Sigmoid colon (tissue), 7 donors: Measurements from ENCODE around the gene TIAM1. TPM values are rescaled to one million over a fixed set of nuclear protein-coding genes. Genes with fewer than 3 reads are reported as not detected.

Source experiments
- DNase-seq: peaks from one replicate; pipeline ENCODE4 v3.0.0-alpha.2; 2019
- H3K27ac ChIP-seq, 4 donors: fragments of 200-600 bp; sonication (generic); one replicate each; pipeline ENCODE4 v1.5.1; 2016 to 2019; ENCODE audit warnings: mild to moderate bottlenecking in 1 of 4
- H3K27me3 ChIP-seq, 3 donors: fragments of 200-600 bp; sonication (generic); one replicate each; pipeline ENCODE4 v1.5.1; 2019; ENCODE audit warnings: mild to moderate bottlenecking in 1 of 3
- H3K36me3 ChIP-seq, 4 donors: fragments of 200-600 bp; sonication (generic); one replicate each; pipeline ENCODE4 v1.5.1; 2016 to 2019
- H3K4me1 ChIP-seq, 4 donors: fragments of 200-600 bp; sonication (generic); one replicate each; pipeline ENCODE4 v1.5.1; 2017 to 2019
- H3K4me3 ChIP-seq, 4 donors: fragments of 200-600 bp; sonication (generic); one replicate each; pipeline ENCODE4 v1.5.1; 2017 to 2019; ENCODE audit warnings: mild to moderate bottlenecking in 2 of 4, moderate library complexity in 1 of 4
- H3K9me3 ChIP-seq, 4 donors: fragments of 200-600 bp in 3 of 4; sonication (generic) in 3 of 4; one replicate each; pipeline versions ENCODE4 v1.5.1 to v1.6.1; 2013 to 2019
- CTCF ChIP-seq, 4 experiments: fragments of 450-650 bp in 3 of 4; fragments of 200-600 bp in 1 of 4; IDR thresholded peaks; one replicate each; pipeline ENCODE4 v1.5.1; 2016 to 2019; ENCODE audit warnings: antibody characterized with exemption in 4 of 4, mild to moderate bottlenecking in 3 of 4, moderate library complexity in 2 of 4
- EP300 ChIP-seq, 4 donors: sonication (generic); formaldehyde crosslinking; IDR thresholded peaks; one replicate each; pipeline ENCODE4 v1.6.1; 2017; ENCODE audit warnings: antibody characterized with exemption in 4 of 4
- POLR2A ChIP-seq, 2 donors: fragments of 450-650 bp; IDR thresholded peaks; one replicate each; pipeline ENCODE4 v1.6.1; 2016; ENCODE audit warnings: antibody characterized with exemption in 2 of 2, mild to moderate bottlenecking in 2 of 2, moderate library complexity in 2 of 2
- POLR2AphosphoS5 ChIP-seq, 4 donors: sonication (generic); formaldehyde crosslinking; IDR thresholded peaks; one replicate each; pipeline ENCODE4 v1.6.1; 2017; ENCODE audit warnings: antibody characterized with exemption in 4 of 4
- WGBS, 2 donors: extraction: QIAGEN DNeasy Blood & Tissue Kit; methylation state at CpG; one replicate each; pipeline ENCODE4 v1.1.7; 2013; 5-methylcytosine and 5-hydroxymethylcytosine counted together
- intact Hi-C: fragments of 100-400 bp; cut with DNase I; formaldehyde crosslinking; loops from one replicate; pipeline ENCODE4 v1.15.1; 2023
- polyA plus RNA-seq, 3 donors: library from polyadenylated mRNA; stranded (reverse); fragments of 200-250 nt; gene quantifications; one replicate each; pipeline ENCODE4 v1.2.3, GENCODE V29; 2013
- total RNA-seq, 4 donors: library from RNA; depleted of rRNA; stranded (reverse); fragments of >200 nt; gene quantifications; one replicate each; pipeline ENCODE4 v1.1.0, GENCODE V29; 2016
- donor health status: healthy with polysubstance abuse.
- donor health status: Bipolar disorder and iron deficiency.
- donor health status: healthy.

TIAM1 gene
- total and polyA plus RNA-seq, 7 donors, result 1.2 to 20.5 (median 8.6) TPM

DNA sequence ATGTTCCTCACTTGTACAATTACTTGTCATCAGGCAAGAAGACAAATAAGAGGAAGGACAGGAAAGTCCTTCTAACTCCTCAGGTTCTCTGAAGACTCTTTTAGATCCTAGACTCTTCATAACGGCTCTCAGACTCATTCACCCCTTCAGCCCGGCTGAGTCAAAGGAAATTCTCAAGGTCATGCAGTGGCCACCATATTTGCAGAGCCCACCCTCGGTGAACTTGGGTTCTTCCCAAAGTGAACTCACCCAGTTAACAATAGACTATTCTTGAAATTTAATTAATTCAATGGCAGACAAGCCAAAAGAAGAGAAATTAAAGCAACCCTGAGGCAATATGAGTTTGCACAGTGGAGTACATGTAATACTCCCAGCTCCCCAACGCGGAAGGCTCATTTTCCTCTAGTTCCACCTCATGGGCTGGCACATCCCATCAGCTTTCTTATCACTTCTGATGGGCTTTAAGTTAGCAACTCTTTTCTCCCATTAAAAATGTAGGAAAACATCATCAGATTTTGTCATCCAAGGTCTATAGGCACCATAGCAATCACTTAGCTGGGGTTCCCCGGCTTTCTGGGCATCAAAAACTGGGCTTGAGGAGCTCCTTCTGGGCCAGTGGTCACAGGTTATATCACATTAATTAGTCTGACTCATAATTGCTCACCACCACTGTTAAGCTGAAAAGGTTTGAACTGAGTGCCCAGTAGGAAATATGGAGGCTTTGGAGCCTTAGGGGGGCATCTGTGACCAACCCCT is 27.8 kb upstream of the TIAM1 start:
- no peaks in the 10 kb centered on the region for H3K27me3 ChIP-seq
- H3K27ac ChIP-seq, result no peak overlapping the region
- WGBS, 2 donors, result 86 to 91% methylated on average over 6 of the region's 6 CpGs
- no peaks in the 10 kb centered on the region for H3K9me3 ChIP-seq
- no peak overlapping the region for H3K4me3 ChIP-seq
- intact Hi-C loops, result no loop called here
- no peaks in the 10 kb centered on the region for H3K4me1 ChIP-seq
- TF ChIP-seq POLR2AphosphoS5 (IDR thresholded peaks at IDR 0.05), result no peak
- TF ChIP-seq CTCF (IDR thresholded peaks at IDR 0.05), result no peak
- TF ChIP-seq POLR2A (IDR thresholded peaks at IDR 0.05), result no peak
- TF ChIP-seq EP300 (IDR thresholded peaks at IDR 0.05), result no peak
- H3K36me3 ChIP-seq, result no peaks in the 10 kb centered on the region
- no peak for DNase-seq

DNA sequence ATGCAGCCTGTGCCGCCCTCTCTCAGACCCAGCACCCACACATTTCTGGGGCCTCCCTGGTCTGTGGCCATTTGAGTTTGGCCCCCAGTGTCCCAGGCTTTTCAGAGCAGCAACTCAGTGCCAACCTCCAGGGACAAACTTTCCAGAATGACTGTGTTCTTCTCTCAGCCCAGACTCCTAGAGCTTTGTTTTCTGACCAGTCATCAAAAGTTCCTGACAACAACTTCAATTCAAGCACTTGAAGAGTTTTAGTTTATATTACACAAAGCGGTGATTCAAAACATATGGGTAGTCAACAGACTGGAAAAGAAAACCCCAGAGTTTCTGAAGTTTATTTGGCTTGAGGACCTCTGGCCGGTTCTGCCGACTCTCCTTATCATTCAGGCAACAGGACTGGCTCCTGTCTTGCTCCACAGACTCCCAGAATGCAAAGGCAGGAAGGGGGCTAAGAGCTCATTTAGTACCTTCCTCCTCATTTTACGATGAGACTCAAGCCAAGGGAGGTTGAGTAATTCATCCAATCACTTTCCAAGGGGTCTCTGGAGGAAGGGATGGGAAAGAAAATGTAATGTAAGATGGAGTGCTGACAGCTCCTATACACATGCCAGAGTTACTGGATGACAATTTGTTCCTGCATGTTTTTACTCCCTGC is 27.0 kb upstream of the TIAM1 start:
- no peak for TF ChIP-seq EP300 (IDR thresholded peaks at IDR 0.05)
- TF ChIP-seq POLR2A (IDR thresholded peaks at IDR 0.05), result no peak
- TF ChIP-seq CTCF (IDR thresholded peaks at IDR 0.05), result no peak
- TF ChIP-seq POLR2AphosphoS5 (IDR thresholded peaks at IDR 0.05), result no peak
- H3K27ac ChIP-seq, result no peak overlapping the region
- intact Hi-C loops, result no loop called here
- no peaks in the 10 kb centered on the region for H3K27me3 ChIP-seq
- H3K36me3 ChIP-seq, result no peaks in the 10 kb centered on the region
- DNase-seq, result no peak
- no peaks in the 10 kb centered on the region for H3K9me3 ChIP-seq
- 75 to 87% methylated on average over 5 of the region's 5 CpGs for WGBS, 2 donors
- no peaks in the 10 kb centered on the region for H3K4me1 ChIP-seq
- H3K4me3 ChIP-seq, result no peak overlapping the region

- Histone ChIP-seq H3K9me3 (no peaks in the 10 kb centered on the region), H3K27me3 (no peaks in the 10 kb centered on the region), H3K27ac (no peak overlapping the region), H3K4me1 (no peaks in the 10 kb centered on the region), H3K4me3 (no peak overlapping the region), H3K36me3 (no peaks in the 10 kb centered on the region)
- 87 to 92% methylated on average over 4 of the region's 4 CpGs for WGBS, 2 donors
- TF ChIP-seq POLR2AphosphoS5 (IDR thresholded peaks at IDR 0.05) (no peak), CTCF (IDR thresholded peaks at IDR 0.05) (no peak), EP300 (IDR thresholded peaks at IDR 0.05) (no peak), POLR2A (IDR thresholded peaks at IDR 0.05) (no peak)
- intact Hi-C loops, result no loop called here
- no peak for DNase-seq
These were observed 26.3 kb upstream of the TIAM1 start for GRCh38 chr21:31370281-31370892.

GRCh38 chr21:31368361-31368760 is 24.3 kb upstream of the TIAM1 start:
- intact Hi-C loops, result no loop called here
- WGBS, 2 donors, result 88 to 94% methylated on average over 7 of the region's 7 CpGs
- no peak for DNase-seq
- Histone ChIP-seq H3K4me3 (no peak overlapping the region), H3K9me3 (no peaks in the 10 kb centered on the region), H3K4me1 (no peaks in the 10 kb centered on the region), H3K27me3 (no peaks in the 10 kb centered on the region), H3K27ac (no peak overlapping the region), H3K36me3 (no peaks in the 10 kb centered on the region)
- TF ChIP-seq POLR2AphosphoS5 (IDR thresholded peaks at IDR 0.05) (no peak), EP300 (IDR thresholded peaks at IDR 0.05) (no peak), CTCF (IDR thresholded peaks at IDR 0.05) (no peak), POLR2A (IDR thresholded peaks at IDR 0.05) (no peak)
